Activated CD8-positive, alpha-beta memory T cell treated with anti-CD3 and anti-CD28 coated beads, Interleukin-2, amount 50 U/mL, for 48 hours (primary cell): Measurements from ENCODE around the gene OOEP.

Experiments used
- DNase-seq: peaks from one replicate; pipeline ENCODE4 v3.0.0-alpha.2; 2020

Gene OOEP

DNA sequence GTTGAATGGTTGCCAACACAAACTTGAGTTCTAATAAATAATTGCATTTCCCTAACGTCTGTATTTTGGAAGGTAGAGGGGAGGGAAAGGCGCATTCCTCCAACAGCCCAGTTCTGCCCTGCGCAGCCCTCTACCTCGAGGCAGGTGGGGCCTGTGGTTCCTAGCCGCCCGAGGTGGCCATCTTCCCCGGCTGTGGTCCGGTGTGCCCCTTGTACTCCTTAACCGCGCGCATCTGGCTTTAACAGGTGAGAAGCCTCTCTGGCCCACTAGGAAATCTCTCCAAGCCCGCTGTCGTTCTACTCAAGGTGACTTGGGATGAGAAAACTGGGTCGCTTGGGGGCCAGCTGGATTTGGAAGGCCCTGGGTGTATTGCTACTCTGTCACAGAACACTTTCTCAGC is 5.6 kb downstream of the OOEP start:
- no peak for DNase-seq

DNA sequence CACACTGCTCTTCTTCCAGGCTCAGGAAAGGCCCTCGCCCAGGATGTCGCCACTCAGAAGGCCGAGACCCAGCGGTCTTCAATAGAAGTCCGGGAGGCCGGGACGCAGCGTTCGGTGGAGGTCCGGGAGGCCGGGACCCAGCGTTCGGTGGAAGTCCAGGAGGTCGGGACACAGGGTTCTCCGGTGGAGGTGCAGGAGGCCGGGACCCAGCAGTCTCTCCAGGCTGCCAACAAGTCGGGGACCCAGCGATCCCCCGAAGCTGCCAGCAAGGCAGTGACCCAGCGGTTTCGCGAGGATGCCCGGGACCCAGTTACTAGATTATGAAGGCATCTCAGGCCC is 6.2 kb downstream of the OOEP start:
- DNase-seq, result no peak

DNA sequence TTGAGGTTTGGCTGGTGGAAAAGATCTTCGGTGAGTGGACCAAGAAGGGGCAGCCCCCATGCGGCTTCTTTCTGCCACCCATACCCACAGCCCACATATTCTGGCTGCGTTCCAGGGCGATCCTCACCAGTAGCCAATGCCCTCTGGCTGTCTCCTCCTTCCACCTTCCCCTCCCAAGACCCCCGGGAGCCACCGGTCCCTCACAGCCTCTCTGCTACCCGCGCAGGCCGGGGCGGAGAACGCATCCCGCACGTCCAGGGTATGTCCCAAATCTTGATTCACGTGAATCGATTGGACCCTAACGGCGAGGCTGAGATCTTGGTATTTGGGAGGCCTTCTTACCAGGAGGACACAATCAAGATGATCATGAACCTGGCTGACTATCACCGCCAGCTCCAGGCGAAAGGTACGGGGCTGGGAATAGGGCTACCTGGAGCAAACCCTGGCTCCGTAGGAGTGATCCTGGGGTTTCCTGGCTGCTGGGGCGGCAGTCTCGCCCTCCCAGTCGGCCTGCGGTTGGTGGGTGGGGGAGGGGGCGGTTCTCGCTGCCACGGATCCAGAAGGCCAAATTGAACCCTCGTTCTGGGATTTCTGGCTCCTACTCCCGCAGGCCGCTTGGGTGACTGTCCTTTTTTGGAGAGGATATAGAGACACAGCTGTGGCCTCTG is 6.7 kb downstream of the OOEP start:
- no peak for DNase-seq

DNA sequence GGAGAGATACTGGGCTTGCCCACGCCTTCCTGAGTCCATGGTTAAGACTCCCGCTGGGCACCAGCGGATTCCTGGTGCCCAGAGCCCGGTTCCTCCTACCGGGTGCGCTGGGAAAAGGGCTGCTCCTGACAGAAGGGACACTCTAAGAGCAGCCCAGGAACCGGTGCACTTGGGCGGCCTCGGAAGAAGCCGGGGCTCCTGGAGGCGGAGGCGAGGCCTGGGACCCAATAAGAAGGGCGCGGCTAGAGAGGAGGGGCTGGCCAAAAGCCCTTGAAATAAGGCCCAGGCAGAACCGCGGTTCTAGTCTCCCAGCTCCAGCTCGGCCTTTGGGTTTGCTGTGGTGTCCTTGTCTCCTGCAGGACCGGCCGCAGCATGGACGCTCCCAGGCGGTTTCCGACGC is 7.3 kb downstream of the OOEP start, which contains the start of gene KHDC3L:
KHDC3L (plus strand) TSS at position 301 of the 400 bp plus-strand sequence; CDS start at position 373, 72 bp downstream.
- no peak for DNase-seq

DNA sequence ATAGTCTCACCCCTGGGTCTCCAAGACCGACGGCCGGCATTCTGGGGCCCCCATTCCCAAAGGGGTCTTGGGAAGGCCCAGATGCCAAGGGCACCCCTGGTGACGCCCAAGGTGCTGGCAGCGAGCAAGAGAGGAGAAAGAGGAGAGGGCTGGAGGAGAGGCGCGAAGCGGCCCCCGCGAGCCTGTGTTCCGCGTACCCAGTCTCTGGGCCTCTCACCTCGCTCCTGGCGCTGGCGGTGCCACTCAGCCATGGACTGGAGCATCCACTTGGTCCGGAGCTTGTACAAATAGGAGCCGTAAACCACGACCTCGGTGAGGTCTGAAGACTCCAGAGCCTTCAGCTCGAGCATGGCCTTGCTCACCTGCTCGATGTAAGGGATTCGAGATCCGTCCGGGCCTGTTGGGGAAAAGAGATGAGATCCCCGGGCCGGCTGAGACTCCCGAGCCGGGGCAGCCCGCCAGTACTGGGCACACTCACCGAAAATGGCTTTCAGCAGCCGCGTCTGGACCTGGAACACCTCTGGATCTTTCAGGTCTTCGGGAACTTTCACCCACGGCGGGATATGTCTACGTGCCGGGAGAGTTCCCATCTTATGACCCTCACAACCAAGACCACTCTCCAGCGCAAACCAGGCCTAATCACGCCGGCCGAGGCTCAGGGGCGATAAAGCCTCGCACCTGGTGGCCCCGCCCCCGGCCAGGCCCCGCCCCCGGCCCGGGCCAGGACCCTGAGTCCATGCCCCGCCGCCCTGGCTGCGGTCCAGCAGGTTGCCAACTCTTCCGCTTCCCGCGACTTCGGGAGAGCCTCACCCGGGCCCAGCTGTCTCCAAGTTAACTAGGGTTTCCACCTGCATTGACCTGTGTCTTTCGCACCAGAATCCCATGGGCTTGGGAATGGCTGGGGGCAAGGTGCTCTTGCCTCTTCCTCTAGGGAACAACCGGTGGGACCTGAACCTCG is 15.8 kb downstream of the OOEP start, which contains the start of gene DPPA5:
DPPA5 (minus strand) TSS at position 641 of the 958 bp plus-strand sequence; CDS start at position 590, 51 bp downstream.
- no peak for DNase-seq

- no peak for DNase-seq
Observed at GRCh38 chr6:73349311-73349710, 20.4 kb downstream of the OOEP start.

DNA sequence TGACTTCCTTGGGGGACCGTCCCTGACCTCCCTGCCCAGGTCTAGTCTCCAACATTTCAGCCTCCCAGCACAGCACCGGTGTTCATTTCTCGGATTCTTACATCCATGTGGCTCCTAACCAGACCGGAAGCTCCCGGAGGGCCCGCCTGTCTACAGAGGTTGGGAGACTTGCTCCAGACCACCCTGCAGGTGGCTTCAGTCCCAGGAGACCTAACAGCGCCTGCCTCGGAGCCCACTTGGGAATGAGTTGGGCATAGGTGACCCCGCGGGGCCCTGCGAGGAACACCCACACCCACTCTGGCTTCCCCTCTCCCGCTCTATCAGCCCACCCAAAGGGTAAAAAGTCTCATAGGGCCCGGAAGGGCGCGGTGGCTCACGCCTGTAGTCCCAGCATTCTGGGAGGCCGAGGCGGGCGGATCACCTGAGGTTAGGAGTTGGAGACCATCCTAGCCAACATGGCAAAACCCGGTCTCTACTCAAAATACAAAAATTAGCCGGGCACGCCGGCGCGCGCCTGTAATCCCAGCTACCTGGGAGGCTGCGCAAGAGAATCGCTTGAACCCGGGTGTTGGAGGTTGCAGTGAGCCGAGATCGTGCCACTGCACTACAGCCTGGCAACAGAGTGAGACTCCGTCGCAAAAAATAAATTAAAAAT is 21.0 kb downstream of the OOEP start:
- DNase-seq, result no peak

DNA sequence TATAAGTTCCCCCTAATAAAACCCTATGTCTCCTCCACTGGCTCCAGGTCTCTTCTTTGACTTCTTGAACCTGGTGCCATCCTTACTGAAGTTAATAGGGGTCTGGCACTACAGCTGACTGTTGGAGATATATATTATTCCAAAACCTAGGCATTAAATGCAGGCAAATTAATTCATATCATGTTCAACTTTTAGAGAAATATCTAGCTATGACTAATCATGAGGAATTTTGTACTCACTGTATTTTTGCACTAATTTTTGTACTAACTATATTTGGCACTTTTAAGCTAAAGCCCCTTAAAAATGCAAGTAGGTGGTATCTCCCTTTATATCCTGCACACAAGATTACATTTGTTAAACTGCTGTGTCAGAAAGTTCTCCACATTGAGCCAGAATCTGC is 26.5 kb downstream of the OOEP start:
- DNase-seq, result no peak

DNA sequence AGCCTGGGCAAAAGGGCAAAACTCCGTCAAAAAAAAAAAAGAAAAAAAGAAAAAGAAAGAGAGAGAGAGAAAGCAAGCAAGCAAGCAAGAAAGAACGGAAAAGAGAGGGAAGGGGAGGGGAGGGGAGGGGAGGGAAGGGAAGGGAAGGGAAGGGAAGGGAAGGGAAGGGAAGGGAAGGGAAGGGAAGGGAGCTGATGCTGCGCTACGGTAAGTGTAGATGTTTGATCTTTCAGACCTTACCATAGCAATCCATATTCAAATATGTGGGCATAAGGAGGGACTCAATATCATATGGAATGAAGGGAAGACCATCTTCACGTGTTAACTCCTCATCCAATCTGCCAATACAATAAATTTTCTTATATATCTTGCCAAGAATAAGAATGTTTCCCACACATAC is 27.5 kb downstream of the OOEP start:
- DNase-seq, result no peak

GRCh38 chr6:73341335-73341734 is 28.4 kb downstream of the OOEP start:
- DNase-seq, result no peak

- no peak for DNase-seq
Observed at GRCh38 chr6:73340048-73340447, 29.6 kb downstream of the OOEP start.

DNA sequence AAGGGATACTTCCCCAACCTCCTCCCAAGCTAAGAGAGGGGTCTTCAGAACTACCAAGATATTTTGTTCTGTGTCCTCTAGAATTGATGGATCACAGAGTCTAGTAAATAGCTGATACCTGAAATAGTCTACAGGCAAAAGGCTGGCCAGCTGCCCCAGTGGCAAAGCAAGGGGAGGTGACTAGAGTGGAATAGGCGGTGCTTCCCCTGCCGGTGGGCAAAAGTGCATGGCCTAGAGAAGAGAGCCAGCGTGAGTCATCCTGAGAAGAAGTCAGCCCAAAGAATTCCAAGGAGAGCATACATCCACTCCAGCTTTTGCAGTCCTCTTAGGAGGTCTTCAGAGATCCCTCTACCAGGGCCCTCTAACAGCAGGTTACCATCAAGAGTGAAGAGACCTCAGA is 30.4 kb downstream of the OOEP start:
- DNase-seq, result no peak

- DNase-seq, result no peak
Observed at GRCh38 chr6:73329201-73329600, 40.5 kb downstream of the OOEP start.

- DNase-seq, result no peak
Observed at GRCh38 chr6:73328790-73329189, 40.9 kb downstream of the OOEP start.

GRCh38 chr6:73325656-73326055 is 44.0 kb downstream of the OOEP start:
- DNase-seq, result no peak

GRCh38 chr6:73323323-73323722 is 46.4 kb downstream of the OOEP start:
- DNase-seq, result no peak
